ENCODE results near the gene TMEM38B. TPM values are rescaled to one million over a fixed set of nuclear protein-coding genes. Genes with fewer than 3 reads are reported as not detected.
A peak's percentile ranks its signal among the peaks of the same experiment; 100 is the strongest.

TMEM38B gene
- total and polyA plus RNA-seq, 2 experiments from 2014 or later = 9.4 to 14.7 TPM

- TF ChIP-seq CTCF (conservative IDR thresholded peaks at IDR 0.05; ENCODE audit: low read depth in 2 of 2) (no peak), ETS1 (IDR thresholded peaks at IDR 0.05) (no peak), NANOG (IDR thresholded peaks at IDR 0.05; ENCODE audit: borderline replicate concordance) (no peak), EZH2 (IDR thresholded peaks at IDR 0.05; ENCODE audit: low read depth, unreplicated experiment) (no peak), STAT1 (IDR thresholded peaks at IDR 0.05; ENCODE audit: unreplicated experiment) (no peak), JUNB (IDR thresholded peaks at IDR 0.05; ENCODE audit: unreplicated experiment) (no peak), POLR2AphosphoS5 (IDR thresholded peaks at IDR 0.05; ENCODE audit: low read depth) (no peak)
Measured at GRCh38 chr9:105646879-105647594, 47.3 kb upstream of the TMEM38B start (continued).

GRCh38 chr9:105647595-105648349 is 46.6 kb upstream of the TMEM38B start:
- Histone ChIP-seq H3K36me3 (ENCODE audit: insufficient read depth) (no peaks in the 10 kb centered on the region), H3K4me1 (ENCODE audit: insufficient read depth) (peaks cover 6% of the 10 kb centered on the region; the same call in 1 of the 2 replicates), H2AFZ (peak overlapping the region; percentile 78; the same call in 1 of the 2 replicates), H3K9me2 (ENCODE audit: insufficient read depth) (peaks cover 5% of the 10 kb centered on the region; the same call in 1 of the 2 replicates), H3K27me3 (ENCODE audit: insufficient read depth) (no peaks in the 10 kb centered on the region), H3K79me2 (replicated peaks; ENCODE audit: insufficient read depth) (no peaks in the 10 kb centered on the region), H3F3A (replicated peaks; ENCODE audit: low read depth) (no peaks in the 10 kb centered on the region), H3K4me2 (no peak overlapping the region), H4K20me1 (replicated peaks; ENCODE audit: insufficient read depth) (no peaks in the 10 kb centered on the region), H3K4me3 (no peak overlapping the region), H3K27ac (ENCODE audit: low read depth) (no peak overlapping the region)
- Mint-ChIP-seq H3K4me3 (no peak overlapping the region), H3K36me3 (ENCODE audit: low read depth) (no peaks in the 10 kb centered on the region), H3K9me3 (no peaks in the 10 kb centered on the region), H3K27me3 (ENCODE audit: insufficient read depth, low read depth, poor library complexity) (peaks cover 2% of the 10 kb centered on the region), H3K27ac (no peak overlapping the region), H3K4me1 (peaks cover 15% of the 10 kb centered on the region)
- DNase-seq (ENCODE audit: low spot score) = peak; percentile 28
- ATAC-seq = peak; percentile 72
- TF ChIP-seq ZNF462 (CRISPR knock-in tag; IDR thresholded peaks at IDR 0.05) (no peak), ZNF114 (CRISPR knock-in tag; IDR thresholded peaks at IDR 0.05) (no peak), CREB1 (CRISPR knock-in tag; IDR thresholded peaks at IDR 0.05; ENCODE audit: low read depth) (no peak), POLR2AphosphoS5 (IDR thresholded peaks at IDR 0.05; ENCODE audit: low read depth) (no peak), NANOG (IDR thresholded peaks at IDR 0.05; ENCODE audit: borderline replicate concordance) (no peak), EZH2 (IDR thresholded peaks at IDR 0.05; ENCODE audit: low read depth, unreplicated experiment) (no peak), CTCF (conservative IDR thresholded peaks at IDR 0.05; ENCODE audit: low read depth in 2 of 2) (no peak), ZNF331 (CRISPR knock-in tag; IDR thresholded peaks at IDR 0.05; ENCODE audit: low read depth) (no peak)

Measured in GM23338 (cell line).